Mesendoderm (in vitro differentiated cells): ENCODE results near the gene B3GALT2.
"Not testable (repeated sequence)": the region's sequence is repeated elsewhere in the genome, so short reads cannot be mapped to it uniquely, and the experiment has no call there.

Source experiments
- DNase-seq: peaks from one replicate; pipeline ENCODE4 v3.0.0; 2013
- H2AK5ac ChIP-seq: 2 replicates; pipeline ENCODE4 v1.6.1; 2013; ENCODE audit warnings: low read length, inconsistent platforms
- H2BK120ac ChIP-seq: 2 replicates; pipeline ENCODE4 v1.6.1; 2013; ENCODE audit warnings: low read depth, mild to moderate bottlenecking, low read length, moderate library complexity, mixed read lengths
- H2BK15ac ChIP-seq: replicated peaks from 2 replicates; pipeline ENCODE4 v1.6.1; 2013; ENCODE audit warnings: low read depth, mild to moderate bottlenecking, moderate library complexity
- H2BK5ac ChIP-seq: 2 replicates; pipeline ENCODE4 v1.6.1; 2013; ENCODE audit warnings: low read length, inconsistent platforms
- H3K18ac ChIP-seq: 2 replicates; pipeline ENCODE4 v1.6.1; 2013; ENCODE audit warnings: mild to moderate bottlenecking, low read length, mixed read lengths
- H3K23ac ChIP-seq: one replicate; pipeline ENCODE4 v1.6.1; 2013; ENCODE audit warnings: low read length
- H3K27ac ChIP-seq: 2 replicates; pipeline ENCODE4 v1.5.1; 2013; ENCODE audit warnings: low read depth, mild to moderate bottlenecking, inconsistent platforms, low read length, moderate library complexity
- H3K27me3 ChIP-seq: 2 replicates; pipeline ENCODE4 v1.6.1; 2013; ENCODE audit warnings: low read length, control low read depth, mild to moderate bottlenecking, inconsistent platforms; ENCODE audit not compliant: insufficient read depth, poor library complexity
- H3K36me3 ChIP-seq: 2 replicates; pipeline ENCODE4 v1.6.1; 2013; ENCODE audit warnings: low read length, inconsistent platforms; ENCODE audit not compliant: control insufficient read depth, insufficient read depth
- H3K4ac ChIP-seq: one replicate; pipeline ENCODE4 v1.6.1; 2013; ENCODE audit warnings: low read depth, mild to moderate bottlenecking, low read length, moderate library complexity
- H3K4me1 ChIP-seq: 2 replicates; pipeline ENCODE4 v1.6.1; 2013; ENCODE audit warnings: low read depth, low read length, inconsistent platforms; ENCODE audit not compliant: control insufficient read depth
- H3K4me2 ChIP-seq: 2 replicates; pipeline ENCODE4 v1.6.1; 2013; ENCODE audit warnings: low read length
- H3K4me3 ChIP-seq: 2 replicates; pipeline ENCODE4 v1.5.1; 2013; ENCODE audit warnings: mild to moderate bottlenecking, low read length
- H3K56ac ChIP-seq: one replicate; pipeline ENCODE4 v1.6.1; 2013; ENCODE audit warnings: low read length
- H3K79me1 ChIP-seq: 2 replicates; pipeline ENCODE4 v1.6.1; 2013; ENCODE audit warnings: low read length, inconsistent platforms
- H3K79me2 ChIP-seq: 2 replicates; pipeline ENCODE4 v1.6.1; 2013; ENCODE audit warnings: mild to moderate bottlenecking, low read length; ENCODE audit not compliant: control insufficient read depth, insufficient read depth
- H3K9ac ChIP-seq: 2 replicates; pipeline ENCODE4 v1.6.1; 2013; ENCODE audit warnings: low read length, inconsistent platforms
- H4K5ac ChIP-seq: one replicate; pipeline ENCODE4 v1.6.1; 2013; ENCODE audit warnings: low read length
- H4K8ac ChIP-seq: one replicate; pipeline ENCODE4 v1.6.1; 2013; ENCODE audit warnings: low read depth, mild to moderate bottlenecking, control low read depth, low read length, moderate library complexity
- WGBS: extraction: QIAGEN DNeasy Blood & Tissue Kit; methylation state at CpG from one replicate; pipeline ENCODE4 v1.1.7; 2013; ENCODE audit warnings: low lambda C conversion rate, missing lambda C conversion rate; ENCODE audit not compliant: insufficient coverage; ENCODE audit errors: extremely low coverage; 5-methylcytosine and 5-hydroxymethylcytosine counted together

Gene B3GALT2

DNA sequence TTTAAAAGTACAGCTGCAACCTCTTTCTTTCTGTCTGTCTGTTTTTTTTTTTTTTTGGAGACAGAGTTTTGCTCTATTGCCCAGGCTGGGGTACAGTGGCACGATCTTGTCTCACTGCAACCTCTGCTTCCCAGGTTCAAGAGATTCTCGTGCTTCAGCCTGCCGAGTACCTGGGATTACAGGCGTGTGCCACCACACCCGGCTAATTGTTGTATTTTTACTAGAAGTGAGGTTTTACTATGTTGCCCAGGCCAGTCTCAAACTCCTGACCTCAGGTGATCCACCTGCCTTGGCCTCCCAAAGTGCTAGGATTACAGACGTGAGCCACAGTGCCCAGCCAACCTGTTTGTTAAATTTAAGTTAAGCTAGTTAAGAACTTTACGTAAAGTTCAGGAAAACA, 2.5 kb upstream of the B3GALT2 start:
- not testable (repeated sequence) for H3K36me3 ChIP-seq
- no CpG with 5 or more reads among the region's 7 CpGs for WGBS

DNA sequence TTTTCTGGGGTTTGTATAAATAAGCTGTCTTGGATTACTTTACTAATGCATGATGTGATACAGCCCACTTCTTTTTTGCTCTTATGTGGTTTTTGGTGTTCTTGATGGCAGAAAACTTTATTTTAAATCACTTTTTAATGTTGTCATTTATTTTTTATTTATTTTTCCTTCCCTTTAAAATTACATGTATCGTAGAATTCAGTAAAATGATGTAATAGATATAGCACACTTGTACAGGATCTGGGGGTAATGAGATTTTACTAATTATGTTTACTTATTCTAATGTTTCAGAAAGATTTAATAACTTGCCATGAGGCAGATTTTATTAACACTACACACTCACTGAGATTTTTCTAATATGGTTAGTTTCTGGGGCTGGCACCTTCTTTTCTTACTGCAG, 701 bp upstream of the B3GALT2 start:
- H3K27me3 ChIP-seq = no peaks in the 10 kb centered on the region
- no peak overlapping the region for H3K56ac ChIP-seq
- no peaks in the 10 kb centered on the region for H3K4me1 ChIP-seq
- no peak overlapping the region for H3K9ac ChIP-seq
- peaks cover 9% of the 10 kb centered on the region for H3K79me2 ChIP-seq
- no peaks in the 10 kb centered on the region for H3K36me3 ChIP-seq
- no peak overlapping the region for H2BK5ac ChIP-seq
- H3K4me3 ChIP-seq = no peak overlapping the region
- DNase-seq = no peak
- H2BK15ac ChIP-seq = no peak overlapping the region
- H3K18ac ChIP-seq = no peak overlapping the region
- no peak overlapping the region for H2BK120ac ChIP-seq
- no peak overlapping the region for H4K5ac ChIP-seq
- no peaks in the 10 kb centered on the region for H3K79me1 ChIP-seq
- no CpG with 5 or more reads among the region's 1 CpG for WGBS
- H3K4ac ChIP-seq = no peak overlapping the region
- H3K27ac ChIP-seq = no peak overlapping the region
- no peak overlapping the region for H2AK5ac ChIP-seq
- H3K23ac ChIP-seq = no peak overlapping the region
- no peak overlapping the region for H4K8ac ChIP-seq
- no peak overlapping the region for H3K4me2 ChIP-seq

More for the DNA sequence above, 2.5 kb upstream of the B3GALT2 start:
- H3K4me2 ChIP-seq, H3K4me1 ChIP-seq, H4K8ac ChIP-seq, H3K56ac ChIP-seq, DNase-seq, H3K23ac ChIP-seq, H3K79me1 ChIP-seq, H3K4me3 ChIP-seq, H2BK5ac ChIP-seq, H4K5ac ChIP-seq, H2BK15ac ChIP-seq, H3K4ac ChIP-seq, H2AK5ac ChIP-seq, H3K27me3 ChIP-seq, H3K18ac ChIP-seq, H2BK120ac ChIP-seq, H3K79me2 ChIP-seq, H3K27ac ChIP-seq, H3K9ac ChIP-seq: not testable (repeated sequence)

DNA sequence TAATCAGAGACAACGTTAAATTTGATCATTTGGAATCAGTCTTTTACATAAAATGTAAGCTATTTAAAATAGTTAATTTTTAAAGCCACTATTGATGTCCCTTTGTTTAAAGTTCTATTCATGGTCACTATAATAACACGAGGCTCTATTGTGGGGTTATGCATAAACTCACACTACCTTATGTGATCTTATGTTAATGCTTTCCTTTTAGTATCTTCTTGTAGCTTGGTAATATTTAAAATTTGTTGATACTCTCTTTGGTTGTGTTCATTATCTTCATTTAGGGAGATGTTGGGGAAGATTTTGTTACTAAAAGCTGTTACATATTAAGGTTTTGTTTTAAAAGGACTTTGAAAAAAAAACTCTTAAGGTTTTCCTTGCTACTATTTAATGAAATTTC, 1.2 kb downstream of the B3GALT2 start:
- DNase-seq = no peak
- Histone ChIP-seq H2AK5ac (no peak overlapping the region), H3K18ac (no peak overlapping the region), H3K36me3 (no peaks in the 10 kb centered on the region), H4K5ac (no peak overlapping the region), H2BK15ac (no peak overlapping the region), H2BK5ac (no peak overlapping the region), H3K23ac (no peak overlapping the region), H3K4me1 (no peaks in the 10 kb centered on the region), H3K4me2 (no peak overlapping the region), H3K27ac (no peak overlapping the region), H4K8ac (no peak overlapping the region), H3K9ac (no peak overlapping the region), H3K27me3 (no peaks in the 10 kb centered on the region), H3K79me2 (peaks cover 7% of the 10 kb centered on the region), H3K56ac (no peak overlapping the region), H3K79me1 (no peaks in the 10 kb centered on the region), H3K4ac (no peak overlapping the region), H3K4me3 (no peak overlapping the region), H2BK120ac (no peak overlapping the region)
- no CpG with 5 or more reads among the region's 2 CpGs for WGBS

DNA sequence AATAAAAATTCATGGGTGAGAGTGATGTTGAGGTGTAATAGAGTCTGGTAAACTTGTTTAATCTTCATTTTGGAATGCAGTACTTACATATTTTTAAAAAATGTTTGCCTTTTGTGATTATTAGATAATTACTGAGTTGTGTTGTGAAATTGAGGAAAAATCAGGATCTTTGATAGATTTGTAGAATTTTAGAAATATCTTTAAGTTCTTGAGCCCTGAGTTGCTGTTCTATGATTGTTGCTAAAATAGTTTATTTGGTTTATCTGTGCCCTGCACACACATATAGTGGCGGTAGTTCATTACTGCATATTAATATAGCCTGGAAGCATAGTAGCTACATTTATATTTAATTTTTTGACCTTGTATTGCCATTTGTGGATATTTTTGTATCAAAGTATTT, 1.6 kb downstream of the B3GALT2 start:
- Histone ChIP-seq H3K79me1 (no peaks in the 10 kb centered on the region), H3K18ac (no peak overlapping the region), H3K4me2 (no peak overlapping the region), H3K4me3 (no peak overlapping the region), H3K4me1 (no peaks in the 10 kb centered on the region), H3K27ac (no peak overlapping the region), H4K5ac (no peak overlapping the region), H3K4ac (no peak overlapping the region), H4K8ac (no peak overlapping the region), H2AK5ac (no peak overlapping the region), H3K79me2 (peaks cover 7% of the 10 kb centered on the region), H2BK120ac (no peak overlapping the region), H3K36me3 (no peaks in the 10 kb centered on the region), H2BK15ac (no peak overlapping the region), H3K23ac (no peak overlapping the region), H3K56ac (no peak overlapping the region), H2BK5ac (no peak overlapping the region), H3K9ac (no peak overlapping the region), H3K27me3 (no peaks in the 10 kb centered on the region)
- no peak for DNase-seq
- no CpG with 5 or more reads among the region's 1 CpG for WGBS

GRCh38 chr1:193183019-193183627, 3.3 kb downstream of the B3GALT2 start:
- Histone ChIP-seq H3K9ac (no peak overlapping the region), H3K79me2 (peaks cover 7% of the 10 kb centered on the region), H3K79me1 (no peaks in the 10 kb centered on the region), H3K4me3 (no peak overlapping the region), H3K27me3 (no peaks in the 10 kb centered on the region), H3K4me2 (no peak overlapping the region), H3K23ac (no peak overlapping the region), H2BK120ac (no peak overlapping the region), H3K27ac (no peak overlapping the region), H3K36me3 (no peaks in the 10 kb centered on the region), H3K4me1 (no peaks in the 10 kb centered on the region), H3K18ac (no peak overlapping the region), H4K8ac (no peak overlapping the region), H2BK15ac (no peak overlapping the region), H4K5ac (no peak overlapping the region), H3K56ac (no peak overlapping the region), H2AK5ac (no peak overlapping the region), H3K4ac (no peak overlapping the region), H2BK5ac (no peak overlapping the region)
- peak; percentile 51 for DNase-seq
- 100% methylated on average over 1 of the region's 2 CpGs for WGBS

GRCh38 chr1:193181985-193182384, 4.4 kb downstream of the B3GALT2 start:
- H3K79me2 ChIP-seq = peaks cover 7% of the 10 kb centered on the region
- no peaks in the 10 kb centered on the region for H3K27me3 ChIP-seq
- no peak overlapping the region for H2BK120ac ChIP-seq
- H2AK5ac ChIP-seq = no peak overlapping the region
- no peak overlapping the region for H2BK15ac ChIP-seq
- no peak overlapping the region for H3K23ac ChIP-seq
- no peak overlapping the region for H3K4me3 ChIP-seq
- H3K9ac ChIP-seq = no peak overlapping the region
- H3K18ac ChIP-seq = no peak overlapping the region
- H3K27ac ChIP-seq = no peak overlapping the region
- no peak overlapping the region for H3K56ac ChIP-seq
- DNase-seq = no peak
- WGBS = 100% methylated on average over 1 of the region's 2 CpGs
- H3K4me2 ChIP-seq = no peak overlapping the region
- no peaks in the 10 kb centered on the region for H3K4me1 ChIP-seq
- no peaks in the 10 kb centered on the region for H3K79me1 ChIP-seq
- no peaks in the 10 kb centered on the region for H3K36me3 ChIP-seq
- H2BK5ac ChIP-seq = no peak overlapping the region
- no peak overlapping the region for H4K8ac ChIP-seq
- H4K5ac ChIP-seq = no peak overlapping the region
- no peak overlapping the region for H3K4ac ChIP-seq
